GM12872 (cell line): Measurements from ENCODE around the gene CHI3L2.

Source experiments
- CTCF ChIP-seq: IDR thresholded peaks from 3 replicates; pipeline ENCODE4 v1.5.1; 2011; ENCODE audit warnings: low read depth, mild to moderate bottlenecking, low read length, moderate library complexity; ENCODE audit not compliant: insufficient read depth

CHI3L2 gene

GRCh38 chr1:111234258-111234657 lies 6.7 kb downstream of the CHI3L2 start:
- TF ChIP-seq CTCF: no peak

GRCh38 chr1:111234866-111235265 lies 7.4 kb downstream of the CHI3L2 start:
- TF ChIP-seq CTCF: no peak

GRCh38 chr1:111236379-111236778 lies 8.9 kb downstream of the CHI3L2 start:
- TF ChIP-seq CTCF: no peak

- no peak for TF ChIP-seq CTCF
These were observed 9.3 kb downstream of the CHI3L2 start for GRCh38 chr1:111236806-111237205.

GRCh38 chr1:111238056-111238795 lies 10.7 kb downstream of the CHI3L2 start:
- no peak for TF ChIP-seq CTCF

GRCh38 chr1:111241797-111242196 lies 14.3 kb downstream of the CHI3L2 start:
- TF ChIP-seq CTCF: no peak

GRCh38 chr1:111242805-111243523 lies 15.5 kb downstream of the CHI3L2 start:
- no peak for TF ChIP-seq CTCF
